Choroid plexus epithelial cell (primary cell): ENCODE measurements around the gene FAM200C.

ENCODE experiments used
- DNase-seq: peaks from one replicate; pipeline ENCODE4 v3.0.0-alpha.2; 2010; ENCODE audit warnings: low read depth
- H3K4me3 ChIP-seq: 2 replicates; pipeline ENCODE4 v1.5.1; 2011; ENCODE audit warnings: low read depth, mild to moderate bottlenecking, control low read depth, low read length, moderate library complexity
- TF ChIP-seq, protein P1 (sequence below): conservative IDR thresholded peaks from 2 replicates; pipeline ENCODE4 v1.5.1; 2011; ENCODE audit warnings: low read depth, mild to moderate bottlenecking, control low read depth, inconsistent platforms, low read length, moderate library complexity

FAM200C gene

DNA sequence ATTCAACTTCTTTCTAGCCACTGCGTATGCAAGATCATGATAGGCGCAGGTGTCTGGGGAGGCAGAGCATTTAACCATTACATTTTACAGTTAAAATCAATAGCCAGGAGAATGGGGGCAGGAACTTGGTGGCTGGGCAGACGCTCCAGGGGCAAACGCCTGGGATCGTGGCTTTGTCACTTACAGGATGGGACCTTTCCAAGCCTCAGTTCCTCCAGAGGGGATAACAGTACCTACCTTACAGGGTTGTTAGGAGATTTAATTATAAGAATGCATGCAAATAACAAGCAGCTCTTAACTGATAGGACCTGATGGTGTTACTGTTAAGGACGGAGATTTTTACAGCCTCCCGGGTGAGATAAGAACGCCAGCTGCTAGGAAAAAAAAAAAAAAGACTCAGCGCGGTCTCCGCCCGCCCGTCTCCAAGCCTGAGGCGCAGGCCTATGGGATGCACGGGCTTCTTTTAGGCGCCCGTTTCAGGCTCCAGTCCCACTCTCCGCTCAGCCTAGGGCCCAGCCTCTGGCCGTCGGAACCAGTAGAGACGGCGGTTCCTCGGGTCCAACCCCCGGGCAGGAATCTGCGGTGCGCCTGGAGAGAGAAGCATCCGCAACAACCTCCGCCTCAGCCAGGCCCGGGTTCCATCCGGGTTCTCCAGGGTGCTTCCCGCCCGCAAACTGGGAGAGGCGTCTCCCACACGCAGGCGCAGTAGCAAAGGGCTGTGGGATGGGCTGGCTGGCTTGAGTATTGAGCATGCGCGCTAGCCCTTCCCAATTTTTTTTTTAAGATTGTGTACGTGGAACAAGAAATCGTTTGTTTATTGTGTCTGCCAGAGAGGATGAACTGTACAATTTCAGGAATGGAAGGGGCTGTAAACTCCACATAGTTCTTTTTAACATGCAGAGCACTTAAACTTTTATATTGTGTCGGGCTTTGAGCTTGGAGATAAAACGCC is at the start of gene FAM200C:
FAM200C (minus strand) TSS at position 653 of the 952 bp plus-strand sequence. CDS start 4,564 bp downstream, outside the sequence.
- DNase-seq, result peak; percentile 97
- H3K4me3 ChIP-seq, result peak within 1 kb of the TSS; percentile 81
- TF ChIP-seq, protein P1, sequence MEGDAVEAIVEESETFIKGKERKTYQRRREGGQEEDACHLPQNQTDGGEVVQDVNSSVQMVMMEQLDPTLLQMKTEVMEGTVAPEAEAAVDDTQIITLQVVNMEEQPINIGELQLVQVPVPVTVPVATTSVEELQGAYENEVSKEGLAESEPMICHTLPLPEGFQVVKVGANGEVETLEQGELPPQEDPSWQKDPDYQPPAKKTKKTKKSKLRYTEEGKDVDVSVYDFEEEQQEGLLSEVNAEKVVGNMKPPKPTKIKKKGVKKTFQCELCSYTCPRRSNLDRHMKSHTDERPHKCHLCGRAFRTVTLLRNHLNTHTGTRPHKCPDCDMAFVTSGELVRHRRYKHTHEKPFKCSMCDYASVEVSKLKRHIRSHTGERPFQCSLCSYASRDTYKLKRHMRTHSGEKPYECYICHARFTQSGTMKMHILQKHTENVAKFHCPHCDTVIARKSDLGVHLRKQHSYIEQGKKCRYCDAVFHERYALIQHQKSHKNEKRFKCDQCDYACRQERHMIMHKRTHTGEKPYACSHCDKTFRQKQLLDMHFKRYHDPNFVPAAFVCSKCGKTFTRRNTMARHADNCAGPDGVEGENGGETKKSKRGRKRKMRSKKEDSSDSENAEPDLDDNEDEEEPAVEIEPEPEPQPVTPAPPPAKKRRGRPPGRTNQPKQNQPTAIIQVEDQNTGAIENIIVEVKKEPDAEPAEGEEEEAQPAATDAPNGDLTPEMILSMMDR, result no peak

DNA sequence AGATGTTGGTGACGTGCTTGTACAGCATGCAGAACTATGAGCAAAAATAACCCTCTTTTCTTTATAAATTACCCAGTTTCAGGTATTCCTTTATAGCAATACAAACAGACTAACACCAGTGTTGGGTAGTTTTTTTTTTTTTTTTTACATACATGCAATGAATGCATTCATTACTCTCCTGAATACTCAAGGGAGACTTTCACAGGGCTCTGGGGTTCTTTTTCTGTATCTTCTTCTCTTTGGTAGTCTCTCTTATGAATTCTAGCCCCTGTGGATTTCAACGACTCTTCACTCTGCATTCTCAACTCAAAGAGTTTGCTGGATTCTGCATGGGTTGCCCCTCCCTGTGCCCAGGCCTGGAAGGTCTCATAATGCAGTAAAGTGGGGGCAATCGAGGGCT is 49.6 kb upstream of the FAM200C start:
- H3K4me3 ChIP-seq, result no peak overlapping the region
- DNase-seq, result no peak
- TF ChIP-seq, protein P1, result no peak

- TF ChIP-seq, protein P1, result no peak
- no peak for DNase-seq
Observed at GRCh38 chr5:160448886-160449285, 49.0 kb upstream of the FAM200C start.

DNA sequence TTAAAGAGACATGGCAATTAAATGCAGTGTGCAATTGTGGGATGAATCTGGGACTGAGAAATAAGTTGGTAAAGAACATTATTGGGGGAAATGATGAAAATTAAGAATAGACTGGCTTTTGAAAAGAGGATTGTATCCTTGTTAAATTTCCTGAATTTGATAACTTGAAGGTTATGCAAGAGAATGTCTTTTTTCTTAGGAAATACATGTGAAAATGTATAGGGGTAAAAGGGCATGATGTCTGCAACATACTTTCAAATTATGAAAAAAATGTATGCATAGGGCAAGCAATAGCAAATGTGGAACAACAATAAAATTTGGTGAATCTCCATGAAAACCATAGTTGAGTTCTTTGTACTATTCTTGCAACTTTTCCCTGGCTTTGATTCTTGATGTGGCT is 45.9 kb upstream of the FAM200C start:
- H3K4me3 ChIP-seq, result no peak overlapping the region
- TF ChIP-seq, protein P1, result no peak
- no peak for DNase-seq

More at GRCh38 chr5:160448886-160449285, 49.0 kb upstream of the FAM200C start:
- H3K4me3 ChIP-seq, result no peak overlapping the region

GRCh38 chr5:160445132-160445531 is 45.3 kb upstream of the FAM200C start:
- DNase-seq, result no peak
- TF ChIP-seq, protein P1, result no peak
- H3K4me3 ChIP-seq, result no peak overlapping the region

DNA sequence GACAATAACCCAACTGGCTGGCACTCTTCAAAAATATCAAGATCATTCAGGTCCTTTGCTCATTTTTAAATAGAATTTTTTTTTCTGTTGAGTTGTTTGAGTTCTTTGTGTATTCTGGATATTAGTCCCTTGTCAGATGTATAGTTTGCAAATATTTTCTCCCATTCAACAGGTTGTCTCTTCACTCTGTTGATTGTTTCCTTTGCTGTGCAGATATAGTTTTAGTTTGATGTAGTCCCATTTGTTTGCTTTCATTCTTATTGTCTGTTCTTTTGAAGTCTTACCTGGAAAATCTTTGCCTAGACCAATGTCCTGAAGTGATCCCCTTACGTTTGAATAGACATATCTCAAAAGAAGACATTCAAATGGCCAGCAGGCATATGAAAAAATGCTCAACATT is 44.6 kb upstream of the FAM200C start:
- TF ChIP-seq, protein P1, result no peak
- no peak overlapping the region for H3K4me3 ChIP-seq
- no peak for DNase-seq

DNA sequence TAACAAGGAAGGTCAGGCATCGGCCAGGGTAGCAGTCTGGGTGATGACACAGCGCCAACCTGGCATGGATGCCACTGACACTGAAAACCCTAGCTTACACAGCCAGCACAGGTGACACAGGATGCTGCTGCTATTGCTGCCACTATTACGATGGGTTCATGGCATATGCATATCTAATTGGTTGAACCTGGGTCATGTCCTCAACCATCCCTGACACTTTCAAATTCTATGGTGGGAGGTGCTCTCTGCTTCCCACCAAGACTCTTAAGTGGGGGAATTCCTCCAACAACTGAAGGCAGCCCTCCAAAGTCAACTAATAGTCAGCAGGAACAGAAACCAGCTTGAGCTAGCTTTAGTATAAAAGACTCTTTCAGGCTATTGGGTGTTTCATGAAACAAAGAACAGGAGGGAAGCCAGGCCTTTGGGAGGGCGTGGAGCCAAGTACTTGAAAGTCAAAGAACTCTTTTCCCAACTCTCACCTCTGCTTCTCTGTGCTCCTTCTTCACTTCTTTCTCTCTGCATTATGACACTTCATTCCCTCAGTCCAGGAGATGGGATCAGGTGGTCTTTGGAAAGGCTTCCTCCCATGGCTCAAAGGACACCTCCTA is 43.1 kb upstream of the FAM200C start:
- TF ChIP-seq, protein P1, result no peak
- H3K4me3 ChIP-seq, result no peak overlapping the region
- no peak for DNase-seq
